SK-N-SH (cell line): Measurements from ENCODE around the gene NRDC. TPM values are rescaled to one million over a fixed set of nuclear protein-coding genes. Genes with fewer than 3 reads are reported as not detected.
"Not testable (repeated sequence)": the region's sequence is repeated elsewhere in the genome, so short reads cannot be mapped to it uniquely, and the experiment has no call there.

Source experiments
- CTCF ChIA-PET: fragments of 300-600, 350-600 bp; formaldehyde crosslinking; extraction: SDS; loops from one replicate; lab custom pipeline; 2021; lab: Yijun Ruan, JAX
- POLR2A ChIA-PET: fragments of 350-600 bp; sonication (Branson Sonifier 250); formaldehyde crosslinking; extraction: SDS; loops from one replicate; lab custom pipeline; 2020; ENCODE audit warnings: antibody characterized with exemption, inconsistent platforms; lab: Yijun Ruan, JAX
- DNase-seq: peaks from one replicate; pipeline ENCODE4 v3.0.0; 2012
- H2AFZ ChIP-seq: fragments of 200-600 bp; sonication (generic); 2 replicates; pipeline ENCODE4 v1.8.1; 2016; ENCODE audit warnings: antibody characterized with exemption, mild to moderate bottlenecking, low read depth
- H3F3A ChIP-seq: fragments of 200-600 bp; sonication (generic); replicated peaks from 2 replicates; pipeline ENCODE3; 2016; ENCODE audit warnings: antibody characterized with exemption, mild to moderate bottlenecking; ENCODE audit not compliant: insufficient read depth
- H3K27ac ChIP-seq, 2 experiments: fragments of 200-500 bp in 1 of 2; fragments of 200-600 bp in 1 of 2; sonication (Bioruptor generic) in 1 of 2; sonication (generic), shearing (Covaris generic) in 1 of 2; 2 replicates each; pipeline versions ENCODE4 v1.5.1 to v1.6.1; 2014 to 2016; ENCODE audit warnings: low read depth in 2 of 2, inconsistent platforms in 1 of 2, low read length in 1 of 2, mild to moderate bottlenecking in 1 of 2, mixed read lengths in 1 of 2
- H3K27me3 ChIP-seq: fragments of 200-600 bp; sonication (generic), shearing (Covaris generic); 2 replicates; pipeline ENCODE4 v1.6.1; 2016; ENCODE audit warnings: mixed run types; ENCODE audit not compliant: insufficient read depth
- H3K36me3 ChIP-seq, 2 experiments: fragments of 200-500 bp in 1 of 2; fragments of 200-600 bp in 1 of 2; sonication (Bioruptor generic) in 1 of 2; sonication (generic) in 1 of 2; replicated peaks in 1 of 2; 2 replicates each; pipeline versions ENCODE3 to v1.5.1; 2014 to 2016; ENCODE audit warnings: low read length in 1 of 2, mild to moderate bottlenecking in 1 of 2; ENCODE audit not compliant: insufficient read depth in 2 of 2, control insufficient read depth in 1 of 2
- H3K4me1 ChIP-seq, 2 experiments: fragments of 200-500 bp in 1 of 2; fragments of 200-600 bp in 1 of 2; sonication (Bioruptor generic) in 1 of 2; sonication (generic), shearing (Covaris generic) in 1 of 2; 2 replicates each; pipeline versions ENCODE4 v1.5.1 to v1.6.1; 2014 to 2016; ENCODE audit warnings: low read depth in 1 of 2, low read length in 1 of 2, mixed run types in 1 of 2; ENCODE audit not compliant: insufficient read depth in 2 of 2, control insufficient read depth in 1 of 2
- H3K4me2 ChIP-seq: fragments of 200-600 bp; sonication (generic), shearing (Covaris generic); 2 replicates; pipeline ENCODE4 v1.6.1; 2017; ENCODE audit warnings: mixed run types
- H3K4me3 ChIP-seq, 2 experiments: fragments of 200-500 bp in 1 of 2; fragments of 200-600 bp in 1 of 2; sonication (Bioruptor generic) in 1 of 2; sonication (generic), shearing (Covaris generic) in 1 of 2; 2 replicates each; pipeline versions ENCODE4 v1.5.1 to v1.8.1; 2014 to 2016; ENCODE audit warnings: low read depth in 2 of 2, inconsistent platforms in 1 of 2, low read length in 1 of 2, mild to moderate bottlenecking in 1 of 2, mixed read lengths in 1 of 2, moderate library complexity in 1 of 2
- H3K79me2 ChIP-seq: fragments of 200-600 bp; sonication (generic); 2 replicates; pipeline ENCODE4 v1.8.1; 2017; ENCODE audit warnings: mild to moderate bottlenecking; ENCODE audit not compliant: insufficient read depth
- H3K9ac ChIP-seq: fragments of 200-600 bp; sonication (generic); 2 replicates; pipeline ENCODE4 v1.6.1; 2017; ENCODE audit warnings: mixed run types
- H3K9me2 ChIP-seq: fragments of 200-600 bp; sonication (generic); 2 replicates; pipeline ENCODE4 v1.6.1; 2017; ENCODE audit warnings: mixed run types
- H3K9me3 ChIP-seq: fragments of 200-600 bp; sonication (generic); 2 replicates; pipeline ENCODE4 v1.6.1; 2017; ENCODE audit warnings: mixed run types, mild to moderate bottlenecking, moderate library complexity
- H4K20me1 ChIP-seq: fragments of 200-600 bp; sonication (generic); 2 replicates; pipeline ENCODE4 v1.6.1; 2017; ENCODE audit warnings: mild to moderate bottlenecking, mixed run types; ENCODE audit not compliant: insufficient read depth
- FOXJ3 ChIP-seq: sonication (generic); formaldehyde crosslinking; IDR thresholded peaks from 2 replicates; pipeline ENCODE4 v1.5.1; 2020; ENCODE audit warnings: mild to moderate bottlenecking, missing genetic modification reagents
- FOXM1 ChIP-seq: IDR thresholded peaks from 2 replicates; pipeline ENCODE4 v1.4.0; 2012; ENCODE audit warnings: low read depth, mild to moderate bottlenecking
- IRF3 ChIP-seq: fragments of 150-350 bp; IDR thresholded peaks from 2 replicates; pipeline ENCODE4 v1.6.1; 2016; ENCODE audit warnings: mild to moderate bottlenecking, low read depth, low read length
- JUND ChIP-seq: IDR thresholded peaks from 2 replicates; pipeline ENCODE4 v1.4.0; 2012
- NFIC ChIP-seq: IDR thresholded peaks from 2 replicates; pipeline ENCODE4 v1.4.0; 2012; ENCODE audit warnings: borderline replicate concordance
- POLR2AphosphoS5 ChIP-seq: IDR thresholded peaks from 2 replicates; pipeline ENCODE4 v1.6.1; 2012; ENCODE audit warnings: low read depth, low read length
- SMC3 ChIP-seq: IDR thresholded peaks from 2 replicates; pipeline ENCODE4 v1.6.1; 2012; ENCODE audit warnings: low read depth, low read length, improper control_type of control experiment
- ZBTB33 ChIP-seq: IDR thresholded peaks from 2 replicates; pipeline ENCODE4 v1.4.0; 2012; ENCODE audit warnings: low read depth, borderline replicate concordance
- WGBS: methylation state at CpG from one replicate; pipeline ENCODE4 v1.1.6; 2017; ENCODE audit warnings: low lambda C conversion rate; 5-methylcytosine and 5-hydroxymethylcytosine counted together
- polyA plus RNA-seq, 3 experiments: library from polyadenylated mRNA; depleted of rRNA; stranded (reverse); fragments of >200 nt; gene quantifications; 2 replicates each; pipeline ENCODE4 v1.2.3, GENCODE V29; 2012

NRDC gene
- polyA plus RNA-seq, 1 of the 3 experiments (the other 2 are of a cell fraction) = 84.8 TPM

- TF ChIP-seq POLR2AphosphoS5 (peak; percentile 87), ZBTB33 (peak; percentile 58; the same call in 1 of the 2 replicates), JUND (peak; percentile 92), IRF3 (no peak), SMC3 (no peak), NFIC (peak; percentile 82)
Measured at GRCh38 chr1:51897699-51898031, 19.1 kb upstream of the NRDC start (continued).

- H3K9ac ChIP-seq, DNase-seq, H3K9me3 ChIP-seq, H3K27ac ChIP-seq, CTCF ChIA-PET, H3K36me3 ChIP-seq, H3K4me3 ChIP-seq, POLR2A ChIA-PET, H3K27me3 ChIP-seq, H2AFZ ChIP-seq, H4K20me1 ChIP-seq, H3K79me2 ChIP-seq, H3K4me2 ChIP-seq, H3K9me2 ChIP-seq: not testable (repeated sequence)
- Histone ChIP-seq H3K4me1 (peaks cover 6 to 25% of the 10 kb centered on the region in 2 experiments; a peak in 3 of 4 replicates), H3F3A (peaks cover 32% of the 10 kb centered on the region)
- 63% methylated on average over 2 of the region's 2 CpGs for WGBS
Measured at GRCh38 chr1:51894748-51895147, 16.2 kb upstream of the NRDC start.

GRCh38 chr1:51878308-51878615, 265 bp downstream of the NRDC start:
- Histone ChIP-seq H3K79me2 (peaks cover 52% of the 10 kb centered on the region), H3K9me3 (no peaks in the 10 kb centered on the region), H3K9me2 (no peaks in the 10 kb centered on the region), H3K27me3 (no peaks in the 10 kb centered on the region), H3K27ac (peak overlapping the region; percentile 91 to 92), H3K4me2 (peak overlapping the region; percentile 94), H3K4me3 (peak overlapping the region; percentile 73 to 87), H4K20me1 (peaks cover 5% of the 10 kb centered on the region; the same call in 1 of the 2 replicates), H3K4me1 (peaks cover 4 to 5% of the 10 kb centered on the region in 2 experiments; a peak in 1 of 4 replicates), H3K36me3 (peaks cover 0 to 4% of the 10 kb centered on the region in 2 experiments), H2AFZ (0 out of 2 replicates have a peak overlapping the region, but pooled peaks have one; percentile 57), H3K9ac (peak overlapping the region; percentile 93), H3F3A (peaks cover 8% of the 10 kb centered on the region)
- TF ChIP-seq FOXJ3 (CRISPR knock-in tag) = no peak
- no peak for TF ChIP-seq FOXM1
- 0% methylated on average over 14 of the region's 17 CpGs for WGBS
- DNase-seq = no peak
- POLR2A ChIA-PET = interaction anchor here (1.0 kb wide), 1 partner anchor 19 kb away, joined by 3 read pairs; no protein-coding TSS in a partner anchor
- CTCF ChIA-PET = no interaction called here
